Subcutaneous abdominal adipose tissue (tissue), 5 donors: Measurements from ENCODE around the gene ANTXR2.
A peak's percentile ranks its signal among the peaks of the same experiment; 100 is the strongest.
"Not testable (repeated sequence)": the region's sequence is repeated elsewhere in the genome, so short reads cannot be mapped to it uniquely, and the experiment has no call there.

Experiments
- H3K27ac ChIP-seq: one replicate; pipeline ENCODE4 v1.7.0; 2013; ENCODE audit warnings: low read depth, mild to moderate bottlenecking, inconsistent platforms, low read length, moderate library complexity
- H3K27me3 ChIP-seq, 5 donors: one replicate each; pipeline ENCODE4 v1.7.0; 2013; ENCODE audit warnings: low read length in 5 of 5, inconsistent platforms in 1 of 5; ENCODE audit not compliant: control insufficient read depth in 5 of 5, insufficient read depth in 4 of 5
- H3K36me3 ChIP-seq, 5 donors: one replicate each; pipeline ENCODE4 v1.7.0; 2013; ENCODE audit warnings: low read length in 5 of 5; ENCODE audit not compliant: control insufficient read depth in 5 of 5, insufficient read depth in 5 of 5
- H3K4me1 ChIP-seq, 5 donors: one replicate each; pipeline ENCODE4 v1.7.0; 2013; ENCODE audit warnings: low read length in 5 of 5, mild to moderate bottlenecking in 3 of 5, moderate library complexity in 1 of 5; ENCODE audit not compliant: control insufficient read depth in 5 of 5, insufficient read depth in 5 of 5
- H3K4me3 ChIP-seq, 5 donors: one replicate each; pipeline ENCODE4 v1.7.0; 2013; ENCODE audit warnings: low read length in 5 of 5, low read depth in 1 of 5
- H3K9ac ChIP-seq, 5 donors: one replicate each; pipeline ENCODE4 v1.7.0; 2013; ENCODE audit warnings: low read length in 5 of 5, mild to moderate bottlenecking in 4 of 5, moderate library complexity in 3 of 5
- H3K9me3 ChIP-seq, 5 donors: one replicate each; pipeline ENCODE4 v1.7.0; 2013; ENCODE audit warnings: low read length in 5 of 5; ENCODE audit not compliant: control insufficient read depth in 5 of 5
- donor health status: healthy.
- donor health status: healthy.
- donor health status: healthy.
- donor health status: healthy.
- donor health status: healthy.

Gene ANTXR2

GRCh38 chr4:80004319-80004718 is 68.7 kb downstream of the ANTXR2 start:
- peak overlapping the region in 1 of 5 donors; percentile 41 for H3K4me3 ChIP-seq
- peaks cover 0 to 7% (median 5%) of the 10 kb centered on the region in 5 donors for H3K9me3 ChIP-seq
- no peaks in the 10 kb centered on the region for H3K27me3 ChIP-seq

DNA sequence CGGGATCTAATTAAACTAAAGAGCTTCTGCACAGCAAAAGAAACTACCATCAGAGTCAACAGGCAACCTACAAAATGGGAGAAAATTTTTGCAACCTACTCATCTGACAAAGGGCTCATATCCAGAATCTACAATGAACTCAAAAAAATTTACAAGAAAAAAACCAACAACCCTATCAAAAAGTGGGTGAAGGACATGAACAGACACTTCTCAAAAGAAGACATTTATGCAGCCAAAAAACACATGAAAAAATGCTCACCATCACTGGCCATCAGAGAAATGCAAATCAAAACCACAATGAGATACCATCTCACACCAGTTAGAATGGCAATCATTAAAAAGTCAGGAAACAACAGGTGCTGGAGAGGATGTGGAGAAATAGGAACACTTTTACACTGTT is 70.5 kb downstream of the ANTXR2 start:
- H3K36me3 ChIP-seq, result peaks cover 5 to 16% (median 9%) of the 10 kb centered on the region in 5 donors
- not testable (repeated sequence) for H3K9ac ChIP-seq, H3K4me1 ChIP-seq, H3K27ac ChIP-seq, H3K9me3 ChIP-seq, H3K4me3 ChIP-seq, H3K27me3 ChIP-seq

More at GRCh38 chr4:80004319-80004718, 68.7 kb downstream of the ANTXR2 start:
- peaks cover 7 to 28% (median 15%) of the 10 kb centered on the region in 5 donors for H3K36me3 ChIP-seq
- H3K4me1 ChIP-seq, result peaks cover 0 to 7% (median 4%) of the 10 kb centered on the region in 5 donors
- H3K9ac ChIP-seq, result no peak overlapping the region
- no peak overlapping the region for H3K27ac ChIP-seq

DNA sequence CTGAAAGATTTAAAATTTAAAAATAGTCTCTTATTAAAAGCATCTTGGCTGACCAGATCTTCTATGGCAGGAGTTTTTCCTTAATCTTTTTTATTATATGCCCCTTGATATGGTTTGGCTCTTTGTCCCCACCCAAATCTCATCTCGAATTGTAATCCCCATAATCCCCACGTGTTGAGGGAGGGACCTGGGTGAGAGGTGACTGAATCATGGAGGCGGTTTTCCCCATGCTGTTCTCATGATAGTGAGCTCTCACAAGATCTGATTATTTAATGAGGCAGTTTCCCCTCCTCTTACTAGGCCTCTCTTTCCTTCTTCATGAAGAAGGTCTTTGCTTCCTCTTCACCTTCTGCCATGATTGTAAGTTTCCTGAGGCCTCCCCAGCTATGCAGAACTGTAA is 74.0 kb downstream of the ANTXR2 start:
- not testable (repeated sequence) for H3K27me3 ChIP-seq, H3K9ac ChIP-seq, H3K4me3 ChIP-seq, H3K36me3 ChIP-seq, H3K27ac ChIP-seq, H3K9me3 ChIP-seq, H3K4me1 ChIP-seq

GRCh38 chr4:79998201-79998600 is 74.8 kb downstream of the ANTXR2 start:
- H3K4me1 ChIP-seq, result peaks cover 0 to 5% (median 0%) of the 10 kb centered on the region in 5 donors
- H3K9me3 ChIP-seq, result no peaks in the 10 kb centered on the region
- H3K9ac ChIP-seq, result no peak overlapping the region
- H3K27ac ChIP-seq, result no peak overlapping the region
- no peak overlapping the region for H3K4me3 ChIP-seq
- H3K36me3 ChIP-seq, result peaks cover 0 to 3% (median 2%) of the 10 kb centered on the region in 5 donors
- no peaks in the 10 kb centered on the region for H3K27me3 ChIP-seq

DNA sequence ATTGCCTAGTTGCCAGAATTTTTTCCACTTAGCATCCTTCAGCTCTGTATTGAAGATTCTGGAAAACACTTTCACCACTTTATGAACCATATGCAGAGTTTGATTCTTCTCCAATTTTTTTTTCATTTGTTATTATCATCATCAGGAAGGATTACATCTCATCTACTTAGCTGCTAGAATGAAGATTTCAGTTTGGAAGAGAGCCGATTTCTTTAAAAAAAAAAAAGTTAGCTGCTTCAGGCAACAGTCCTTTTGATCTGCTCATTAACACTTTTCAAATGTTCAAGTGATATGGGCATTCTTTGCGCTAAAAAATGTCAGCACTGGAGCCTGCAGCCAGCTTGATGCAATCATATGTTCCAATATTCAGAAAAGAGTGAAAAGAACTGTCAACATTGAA is 76.2 kb downstream of the ANTXR2 start:
- Histone ChIP-seq H3K9ac (no peak overlapping the region), H3K27ac (no peak overlapping the region), H3K4me3 (no peak overlapping the region), H3K36me3 (peaks cover 0 to 3% (median 2%) of the 10 kb centered on the region in 5 donors), H3K27me3 (no peaks in the 10 kb centered on the region), H3K4me1 (peaks cover 0 to 5% (median 0%) of the 10 kb centered on the region in 5 donors), H3K9me3 (no peaks in the 10 kb centered on the region)

DNA sequence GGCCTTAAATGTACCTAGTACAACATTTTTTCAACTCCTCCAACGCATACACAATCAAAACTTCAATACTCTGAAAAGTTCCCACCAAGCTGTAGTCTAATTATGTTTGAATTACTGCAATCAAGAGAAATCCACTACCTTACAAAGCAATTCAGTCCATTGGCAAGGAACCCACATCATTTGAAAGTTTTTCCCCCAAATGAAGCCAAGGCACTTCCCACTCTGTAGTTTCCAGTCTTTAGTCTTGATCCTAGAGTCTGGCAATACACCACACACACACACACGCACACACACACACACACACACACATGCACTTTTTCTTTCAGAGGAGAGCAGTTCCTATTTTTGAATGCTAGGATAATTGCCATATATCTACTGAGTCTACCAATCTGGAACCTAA is 79.6 kb downstream of the ANTXR2 start:
- Histone ChIP-seq H3K9ac (no peak overlapping the region), H3K36me3 (peaks cover 0 to 3% (median 2%) of the 10 kb centered on the region in 5 donors), H3K4me3 (no peak overlapping the region), H3K27ac (no peak overlapping the region), H3K9me3 (no peaks in the 10 kb centered on the region), H3K27me3 (no peaks in the 10 kb centered on the region), H3K4me1 (peaks cover 0 to 5% (median 0%) of the 10 kb centered on the region in 5 donors)

- H3K4me1 ChIP-seq, result peaks cover 0 to 8% (median 0%) of the 10 kb centered on the region in 5 donors
These were observed 81.4 kb downstream of the ANTXR2 start for GRCh38 chr4:79991601-79992000.

GRCh38 chr4:79991100-79991499 is 81.9 kb downstream of the ANTXR2 start:
- H3K4me3 ChIP-seq, H3K4me1 ChIP-seq, H3K27me3 ChIP-seq, H3K36me3 ChIP-seq, H3K27ac ChIP-seq, H3K9ac ChIP-seq, H3K9me3 ChIP-seq: not testable (repeated sequence)

More at GRCh38 chr4:79991601-79992000, 81.4 kb downstream of the ANTXR2 start:
- H3K9me3 ChIP-seq, result no peaks in the 10 kb centered on the region
- H3K36me3 ChIP-seq, result peaks cover 0 to 3% (median 2%) of the 10 kb centered on the region in 5 donors
- no peak overlapping the region for H3K27ac ChIP-seq
- H3K4me3 ChIP-seq, result no peak overlapping the region
- H3K27me3 ChIP-seq, result no peaks in the 10 kb centered on the region
- H3K9ac ChIP-seq, result no peak overlapping the region

DNA sequence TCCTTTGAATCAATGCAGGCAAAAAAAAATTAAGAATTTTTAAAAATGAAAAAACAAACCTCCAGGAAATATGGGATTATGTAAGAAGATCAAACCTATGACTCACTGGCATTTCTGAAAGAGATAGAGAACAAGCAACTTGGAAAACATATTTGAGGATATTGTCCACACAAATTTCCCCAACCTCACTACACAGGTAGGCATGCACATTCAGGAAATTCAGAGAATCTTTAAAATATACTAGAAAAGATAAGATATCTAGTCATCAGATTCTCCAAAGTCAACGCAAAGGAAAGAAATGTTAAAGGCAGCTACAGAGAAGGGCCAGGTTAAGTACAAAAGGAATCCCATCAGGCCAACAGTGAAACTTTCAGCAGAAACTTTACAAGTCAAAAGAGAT is 85.6 kb downstream of the ANTXR2 start:
- Histone ChIP-seq H3K9ac (no peak overlapping the region), H3K27ac (no peak overlapping the region), H3K4me3 (no peak overlapping the region), H3K9me3 (no peaks in the 10 kb centered on the region), H3K4me1 (peaks cover 0 to 7% (median 0%) of the 10 kb centered on the region in 5 donors), H3K36me3 (peaks cover 0 to 16% (median 6%) of the 10 kb centered on the region in 5 donors), H3K27me3 (no peaks in the 10 kb centered on the region)

DNA sequence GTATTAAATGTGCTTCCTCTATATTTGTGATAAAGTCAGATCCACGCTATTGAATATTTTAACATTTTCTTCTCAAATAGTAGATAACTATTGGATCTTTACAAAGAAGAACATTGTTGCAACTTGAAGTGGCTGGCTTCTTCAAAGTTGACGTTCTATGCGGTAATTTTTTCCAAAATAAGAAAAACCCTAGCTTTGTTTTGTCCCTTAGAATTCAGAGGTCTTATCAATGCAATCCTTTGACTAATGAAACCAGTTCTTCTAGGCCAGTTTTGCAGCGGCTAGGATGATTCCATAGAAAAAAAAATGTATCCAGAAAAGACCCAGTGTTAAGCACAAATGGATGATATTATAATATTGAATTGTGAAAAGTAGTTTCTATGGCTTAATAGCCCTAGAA is 89.6 kb downstream of the ANTXR2 start:
- H3K4me3 ChIP-seq, result no peak overlapping the region
- H3K36me3 ChIP-seq, result peaks cover 0 to 28% (median 9%) of the 10 kb centered on the region in 5 donors
- H3K9me3 ChIP-seq, result no peaks in the 10 kb centered on the region
- H3K4me1 ChIP-seq, result peaks cover 0 to 7% (median 0%) of the 10 kb centered on the region in 5 donors
- H3K27ac ChIP-seq, result no peak overlapping the region
- H3K27me3 ChIP-seq, result no peaks in the 10 kb centered on the region
- no peak overlapping the region for H3K9ac ChIP-seq
